HK-2 (cell line): ENCODE data around the gene MTPN.

Experiments used
- DNase-seq: peaks from one replicate; pipeline ENCODE4 v3.0.0-alpha.2; 2018; ENCODE audit not compliant: unreplicated experiment

The MTPN gene

GRCh38 chr7:135886345-135887132, 90.6 kb downstream of the MTPN start:
- no peak for DNase-seq

DNA sequence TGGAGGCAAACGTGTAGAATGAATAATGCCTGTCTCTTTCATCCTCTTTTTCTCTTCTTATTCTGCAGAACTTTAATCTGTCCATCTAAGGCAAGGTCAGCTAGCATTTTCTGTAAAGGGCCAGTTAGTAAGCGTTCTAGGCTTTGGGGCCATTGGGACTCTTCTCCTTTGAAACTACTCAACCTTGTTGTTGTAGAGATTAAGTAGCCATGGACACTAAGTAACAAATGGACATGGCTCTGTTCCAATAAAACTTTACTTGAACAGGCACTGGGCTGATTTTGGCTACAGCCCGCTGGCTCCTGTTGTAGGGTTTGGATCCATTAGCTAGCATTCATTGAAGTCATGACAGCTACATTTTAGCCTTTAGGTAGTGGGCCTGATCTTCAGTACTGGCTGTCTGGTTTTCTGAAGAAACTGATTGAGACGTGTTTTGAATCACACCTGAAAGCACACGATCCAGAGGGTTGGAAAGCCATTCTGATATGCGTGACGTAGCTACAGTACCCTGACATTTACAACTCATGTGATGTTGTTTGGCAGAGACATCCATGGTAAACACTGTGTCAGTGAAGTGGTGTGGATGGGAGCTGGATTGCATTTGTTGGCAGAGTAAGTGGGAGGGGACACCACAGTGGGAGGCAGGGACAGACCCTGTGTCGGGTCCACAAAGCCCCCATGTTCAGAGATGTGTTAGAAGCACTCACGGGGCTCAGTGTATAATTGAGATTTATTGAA, 92.5 kb downstream of the MTPN start:
- no peak for DNase-seq

DNA sequence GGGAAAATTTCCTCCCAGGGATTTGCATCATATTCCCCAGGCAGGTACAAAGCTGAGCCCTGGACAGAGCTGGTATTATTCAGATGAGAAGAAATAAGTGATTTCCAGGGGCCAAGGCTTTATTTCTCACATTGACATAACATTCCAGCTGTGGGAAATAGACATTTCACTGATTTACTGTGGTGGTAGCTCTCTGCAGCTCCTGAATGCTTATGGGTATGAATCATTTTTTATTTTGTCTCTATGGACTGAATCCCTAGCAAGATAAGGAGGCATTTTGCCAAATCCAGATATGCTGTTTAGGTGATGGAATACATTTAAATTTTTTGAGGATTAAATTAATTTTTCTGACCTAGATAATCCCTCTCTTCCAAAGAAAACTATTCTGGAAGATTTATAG, 97.9 kb downstream of the MTPN start:
- DNase-seq = no peak

- no peak for DNase-seq
Measured at GRCh38 chr7:135878284-135878683, 98.9 kb downstream of the MTPN start.

DNA sequence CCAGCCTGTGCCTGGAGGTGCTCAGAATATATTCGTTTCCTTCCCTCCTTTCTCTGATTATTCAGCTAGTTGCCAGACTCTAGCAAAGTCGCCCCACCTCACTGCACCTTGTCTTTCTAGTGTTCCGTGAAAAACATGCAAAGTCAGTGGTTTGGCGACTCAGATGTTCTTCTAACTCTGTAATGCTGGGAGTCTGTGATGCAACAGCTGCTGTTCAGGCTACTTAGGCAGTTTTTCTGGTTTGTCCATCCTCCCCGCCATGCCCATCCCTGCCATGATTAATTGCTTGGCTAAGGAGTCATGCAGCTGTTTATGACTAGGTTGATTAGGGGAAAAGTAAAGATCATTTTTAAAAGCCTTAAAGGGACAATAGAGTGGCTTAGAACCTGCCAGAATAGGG, 99.4 kb downstream of the MTPN start:
- DNase-seq = peak; percentile 8
